ENCODE data around the gene C1RL. TPM values are rescaled to one million over a fixed set of nuclear protein-coding genes. Genes with fewer than 3 reads are reported as not detected.

The C1RL gene
- total RNA-seq, 2 donors from 2014 or later: 32.5 to 46.4 TPM

DNA sequence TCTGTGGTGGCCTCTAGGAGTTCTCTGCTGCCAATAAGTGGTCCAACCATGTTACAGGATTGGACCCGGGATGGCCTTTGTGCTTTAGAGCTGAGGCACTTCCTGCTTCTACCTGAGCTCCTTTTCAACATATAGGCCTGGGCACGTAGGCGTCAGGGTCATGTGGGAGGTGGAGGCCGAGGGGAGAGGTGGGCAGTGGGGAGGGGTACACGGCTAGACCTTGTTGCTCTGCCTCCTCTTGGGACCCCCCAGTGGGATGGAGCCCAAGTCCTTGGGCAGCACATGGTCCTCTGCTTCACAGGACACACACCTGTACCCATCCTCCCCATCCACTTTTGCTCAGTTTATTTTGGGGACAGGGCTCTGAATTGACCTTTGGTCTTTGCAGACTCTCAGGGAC is 12.3 kb upstream of the C1RL start:
- no peak overlapping the region for H3K27ac ChIP-seq (ENCODE audit: low read depth, low read length)
- Mint-ChIP-seq H3K4me1 (peaks cover 31% of the 10 kb centered on the region), H3K4me3 (no peak overlapping the region), H3K36me3 (ENCODE audit: low read depth) (peaks cover 25% of the 10 kb centered on the region), H3K27ac (no peak overlapping the region), H3K9me3 (no peaks in the 10 kb centered on the region), H3K27me3 (ENCODE audit: insufficient read depth) (peaks cover 1% of the 10 kb centered on the region)
- 83 to 88% methylated on average over 1 to 5 of the region's 5 CpGs for WGBS, 2 experiments (ENCODE audit: insufficient coverage in 1 of 2, insufficient read length in 1 of 2)
- no peak overlapping the region for H3K9ac ChIP-seq (ENCODE audit: extremely low read depth, low read length, poor library complexity, severe bottlenecking)
- no peak overlapping the region for H3K4me3 ChIP-seq (ENCODE audit: low read length)
- no peaks in the 10 kb centered on the region for H3K9me3 ChIP-seq (ENCODE audit: control insufficient read depth, low read length)
- no peaks in the 10 kb centered on the region for H3K27me3 ChIP-seq (ENCODE audit: control insufficient read depth, insufficient read depth, low read length, poor library complexity, severe bottlenecking)
- no peak for DNase-seq
- no peaks in the 10 kb centered on the region for H3K4me1 ChIP-seq (ENCODE audit: control insufficient read depth, insufficient read depth, low read length)
- TF ChIP-seq, protein P1, sequence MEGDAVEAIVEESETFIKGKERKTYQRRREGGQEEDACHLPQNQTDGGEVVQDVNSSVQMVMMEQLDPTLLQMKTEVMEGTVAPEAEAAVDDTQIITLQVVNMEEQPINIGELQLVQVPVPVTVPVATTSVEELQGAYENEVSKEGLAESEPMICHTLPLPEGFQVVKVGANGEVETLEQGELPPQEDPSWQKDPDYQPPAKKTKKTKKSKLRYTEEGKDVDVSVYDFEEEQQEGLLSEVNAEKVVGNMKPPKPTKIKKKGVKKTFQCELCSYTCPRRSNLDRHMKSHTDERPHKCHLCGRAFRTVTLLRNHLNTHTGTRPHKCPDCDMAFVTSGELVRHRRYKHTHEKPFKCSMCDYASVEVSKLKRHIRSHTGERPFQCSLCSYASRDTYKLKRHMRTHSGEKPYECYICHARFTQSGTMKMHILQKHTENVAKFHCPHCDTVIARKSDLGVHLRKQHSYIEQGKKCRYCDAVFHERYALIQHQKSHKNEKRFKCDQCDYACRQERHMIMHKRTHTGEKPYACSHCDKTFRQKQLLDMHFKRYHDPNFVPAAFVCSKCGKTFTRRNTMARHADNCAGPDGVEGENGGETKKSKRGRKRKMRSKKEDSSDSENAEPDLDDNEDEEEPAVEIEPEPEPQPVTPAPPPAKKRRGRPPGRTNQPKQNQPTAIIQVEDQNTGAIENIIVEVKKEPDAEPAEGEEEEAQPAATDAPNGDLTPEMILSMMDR (conservative IDR thresholded peaks at IDR 0.05): no peak
- H3K36me3 ChIP-seq (ENCODE audit: control insufficient read depth, insufficient read depth, low read length): no peaks in the 10 kb centered on the region

DNA sequence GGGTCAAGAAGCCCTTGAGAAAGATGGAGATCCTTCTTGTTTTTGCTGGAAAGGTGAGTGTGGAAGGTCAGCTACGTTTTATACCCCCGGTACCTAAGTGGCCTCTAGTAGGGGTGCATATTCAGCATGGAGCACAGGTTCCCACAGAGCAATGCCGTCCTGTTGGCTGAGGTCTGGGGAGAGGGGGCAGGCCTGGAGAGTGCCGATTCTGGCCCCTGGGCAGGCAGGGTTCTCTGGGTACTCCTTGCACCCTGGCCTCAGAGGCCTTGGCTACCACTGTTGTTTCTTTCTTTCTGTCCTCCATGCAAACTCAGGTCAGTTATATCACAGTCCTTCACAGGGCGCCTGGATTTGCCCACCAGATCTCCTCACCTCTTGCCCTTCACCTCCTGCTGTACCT is 11.2 kb upstream of the C1RL start:
- H3K4me3 Mint-ChIP-seq: no peak overlapping the region
- H3K27ac Mint-ChIP-seq: no peak overlapping the region
- peaks cover 25% of the 10 kb centered on the region for H3K4me1 Mint-ChIP-seq
- peaks cover 1% of the 10 kb centered on the region for H3K27me3 Mint-ChIP-seq (ENCODE audit: insufficient read depth)
- H3K4me1 ChIP-seq (ENCODE audit: control insufficient read depth, insufficient read depth, low read length): no peaks in the 10 kb centered on the region
- peaks cover 19% of the 10 kb centered on the region for H3K36me3 Mint-ChIP-seq (ENCODE audit: low read depth)
- H3K27ac ChIP-seq (ENCODE audit: low read depth, low read length): no peak overlapping the region
- no peaks in the 10 kb centered on the region for H3K9me3 ChIP-seq (ENCODE audit: control insufficient read depth, low read length)
- WGBS, 2 experiments (ENCODE audit: insufficient coverage in 1 of 2, insufficient read length in 1 of 2): 89 to 97% methylated on average over 4 to 5 of the region's 5 CpGs
- DNase-seq: no peak
- H3K4me3 ChIP-seq (ENCODE audit: low read length): no peak overlapping the region
- TF ChIP-seq, protein P1 (conservative IDR thresholded peaks at IDR 0.05): no peak
- H3K27me3 ChIP-seq (ENCODE audit: control insufficient read depth, insufficient read depth, low read length, poor library complexity, severe bottlenecking): no peaks in the 10 kb centered on the region
- no peaks in the 10 kb centered on the region for H3K9me3 Mint-ChIP-seq
- no peak overlapping the region for H3K9ac ChIP-seq (ENCODE audit: extremely low read depth, low read length, poor library complexity, severe bottlenecking)
- no peaks in the 10 kb centered on the region for H3K36me3 ChIP-seq (ENCODE audit: control insufficient read depth, insufficient read depth, low read length)

DNA sequence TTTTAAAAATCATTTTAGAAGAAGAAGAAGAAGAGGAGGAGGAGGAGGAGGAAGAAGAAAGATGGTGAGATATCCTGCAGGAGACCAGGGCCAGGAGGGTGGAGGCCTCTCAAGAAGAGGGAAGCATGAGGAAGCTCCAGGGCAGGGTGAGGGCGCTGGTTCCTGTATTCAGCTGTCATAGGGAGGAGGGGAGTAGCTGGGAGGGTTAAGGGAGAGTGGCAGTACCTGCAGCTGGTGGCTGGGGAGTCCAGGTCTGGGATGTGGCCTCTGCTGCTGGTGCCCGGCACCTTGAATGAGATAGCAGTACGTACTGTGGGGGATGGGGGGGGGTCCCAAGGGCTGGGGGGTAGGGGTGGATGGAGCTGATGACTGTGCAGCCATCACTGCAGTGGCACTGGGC is 9.9 kb upstream of the C1RL start:
- H3K27me3 Mint-ChIP-seq (ENCODE audit: insufficient read depth): peaks cover 1% of the 10 kb centered on the region
- Histone ChIP-seq H3K27me3 (ENCODE audit: control insufficient read depth, insufficient read depth, low read length, poor library complexity, severe bottlenecking) (no peaks in the 10 kb centered on the region), H3K27ac (ENCODE audit: low read depth, low read length) (no peak overlapping the region), H3K9ac (ENCODE audit: extremely low read depth, low read length, poor library complexity, severe bottlenecking) (no peak overlapping the region), H3K4me1 (ENCODE audit: control insufficient read depth, insufficient read depth, low read length) (no peaks in the 10 kb centered on the region), H3K36me3 (ENCODE audit: control insufficient read depth, insufficient read depth, low read length) (no peaks in the 10 kb centered on the region), H3K9me3 (ENCODE audit: control insufficient read depth, low read length) (no peaks in the 10 kb centered on the region), H3K4me3 (ENCODE audit: low read length) (no peak overlapping the region)
- no peaks in the 10 kb centered on the region for H3K9me3 Mint-ChIP-seq
- no peak overlapping the region for H3K4me3 Mint-ChIP-seq
- TF ChIP-seq, protein P1 (conservative IDR thresholded peaks at IDR 0.05): no peak
- 50 to 83% methylated on average over 1 to 2 of the region's 3 CpGs for WGBS, 2 experiments (ENCODE audit: insufficient coverage in 1 of 2, insufficient read length in 1 of 2)
- H3K27ac Mint-ChIP-seq: no peak overlapping the region
- no peak for DNase-seq
- peaks cover 12% of the 10 kb centered on the region for H3K4me1 Mint-ChIP-seq
- peaks cover 19% of the 10 kb centered on the region for H3K36me3 Mint-ChIP-seq (ENCODE audit: low read depth)
